HL-60 (cell line): Measurements from ENCODE around the gene SPA17.

Experiments used
- POLR2AphosphoS5 ChIP-seq: IDR thresholded peaks from 2 replicates; pipeline ENCODE4 v1.6.1; 2012; ENCODE audit warnings: low read depth
- REST ChIP-seq: IDR thresholded peaks from 2 replicates; pipeline ENCODE4 v1.6.1; 2012; ENCODE audit warnings: low read depth; ENCODE audit not compliant: insufficient replicate concordance
- TF ChIP-seq, protein P1 (sequence below): IDR thresholded peaks from one replicate; pipeline ENCODE4 v1.5.1; 2011; ENCODE audit warnings: low read length, control low read depth, inconsistent platforms; ENCODE audit not compliant: insufficient read depth

- TF ChIP-seq, protein P1, sequence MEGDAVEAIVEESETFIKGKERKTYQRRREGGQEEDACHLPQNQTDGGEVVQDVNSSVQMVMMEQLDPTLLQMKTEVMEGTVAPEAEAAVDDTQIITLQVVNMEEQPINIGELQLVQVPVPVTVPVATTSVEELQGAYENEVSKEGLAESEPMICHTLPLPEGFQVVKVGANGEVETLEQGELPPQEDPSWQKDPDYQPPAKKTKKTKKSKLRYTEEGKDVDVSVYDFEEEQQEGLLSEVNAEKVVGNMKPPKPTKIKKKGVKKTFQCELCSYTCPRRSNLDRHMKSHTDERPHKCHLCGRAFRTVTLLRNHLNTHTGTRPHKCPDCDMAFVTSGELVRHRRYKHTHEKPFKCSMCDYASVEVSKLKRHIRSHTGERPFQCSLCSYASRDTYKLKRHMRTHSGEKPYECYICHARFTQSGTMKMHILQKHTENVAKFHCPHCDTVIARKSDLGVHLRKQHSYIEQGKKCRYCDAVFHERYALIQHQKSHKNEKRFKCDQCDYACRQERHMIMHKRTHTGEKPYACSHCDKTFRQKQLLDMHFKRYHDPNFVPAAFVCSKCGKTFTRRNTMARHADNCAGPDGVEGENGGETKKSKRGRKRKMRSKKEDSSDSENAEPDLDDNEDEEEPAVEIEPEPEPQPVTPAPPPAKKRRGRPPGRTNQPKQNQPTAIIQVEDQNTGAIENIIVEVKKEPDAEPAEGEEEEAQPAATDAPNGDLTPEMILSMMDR: peak; percentile 43
- no peak for TF ChIP-seq REST
- no peak for TF ChIP-seq POLR2AphosphoS5
Observed at GRCh38 chr11:124740277-124740882, 66.7 kb downstream of the SPA17 start.
